ENCODE measurements around the gene TCTN3.
"Not testable (repeated sequence)": the region's sequence is repeated elsewhere in the genome, so short reads cannot be mapped to it uniquely, and the experiment has no call there.

TCTN3 gene

DNA sequence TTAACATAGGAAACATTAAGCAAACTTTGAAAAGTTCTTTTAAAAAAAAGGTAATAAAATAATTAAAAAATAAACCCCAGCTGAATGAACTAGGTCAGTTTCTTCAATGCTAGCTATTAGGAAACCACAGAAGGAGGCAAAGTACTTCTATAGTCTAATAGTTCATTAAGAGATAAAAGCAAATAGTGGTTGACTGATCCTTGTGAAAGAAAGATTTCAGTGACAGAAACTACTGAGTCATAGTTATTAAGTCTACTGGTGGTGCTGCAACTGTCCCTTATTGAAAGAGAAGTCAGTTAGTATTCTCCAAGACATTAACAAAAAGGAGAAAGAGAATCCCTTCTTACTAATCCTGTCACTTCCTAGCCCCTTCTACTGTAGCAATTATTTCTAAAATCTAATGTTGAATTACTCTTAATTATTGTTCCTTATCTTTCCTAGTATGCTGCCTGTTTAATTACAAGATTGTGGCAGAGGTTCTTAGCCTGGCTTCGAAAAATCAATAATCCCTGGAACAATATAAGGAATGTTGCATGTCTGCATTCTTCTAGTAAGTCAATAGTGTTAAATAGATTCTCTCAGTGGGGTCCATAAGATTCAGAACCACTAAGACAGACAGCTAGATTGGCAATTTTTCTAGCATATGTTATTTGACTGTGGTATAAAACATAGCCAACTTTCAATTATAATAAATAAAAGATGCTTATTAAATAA, 18.2 kb downstream of the TCTN3 start:
- Histone ChIP-seq H3K36me3 (no peaks in the 10 kb centered on the region), H3K4me3 (ENCODE audit: low read depth in 1 of 2, low read length in 1 of 2) (no peak overlapping the region), H3K27me3 (no peaks in the 10 kb centered on the region), H3K4me1 (ENCODE audit: control insufficient read depth in 1 of 2, insufficient read depth in 1 of 2, low read depth in 1 of 2, low read length in 1 of 2) (no peaks in the 10 kb centered on the region), H3K27ac (no peak overlapping the region), H3K9me3 (no peaks in the 10 kb centered on the region)
- TF ChIP-seq, protein P1, sequence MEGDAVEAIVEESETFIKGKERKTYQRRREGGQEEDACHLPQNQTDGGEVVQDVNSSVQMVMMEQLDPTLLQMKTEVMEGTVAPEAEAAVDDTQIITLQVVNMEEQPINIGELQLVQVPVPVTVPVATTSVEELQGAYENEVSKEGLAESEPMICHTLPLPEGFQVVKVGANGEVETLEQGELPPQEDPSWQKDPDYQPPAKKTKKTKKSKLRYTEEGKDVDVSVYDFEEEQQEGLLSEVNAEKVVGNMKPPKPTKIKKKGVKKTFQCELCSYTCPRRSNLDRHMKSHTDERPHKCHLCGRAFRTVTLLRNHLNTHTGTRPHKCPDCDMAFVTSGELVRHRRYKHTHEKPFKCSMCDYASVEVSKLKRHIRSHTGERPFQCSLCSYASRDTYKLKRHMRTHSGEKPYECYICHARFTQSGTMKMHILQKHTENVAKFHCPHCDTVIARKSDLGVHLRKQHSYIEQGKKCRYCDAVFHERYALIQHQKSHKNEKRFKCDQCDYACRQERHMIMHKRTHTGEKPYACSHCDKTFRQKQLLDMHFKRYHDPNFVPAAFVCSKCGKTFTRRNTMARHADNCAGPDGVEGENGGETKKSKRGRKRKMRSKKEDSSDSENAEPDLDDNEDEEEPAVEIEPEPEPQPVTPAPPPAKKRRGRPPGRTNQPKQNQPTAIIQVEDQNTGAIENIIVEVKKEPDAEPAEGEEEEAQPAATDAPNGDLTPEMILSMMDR (IDR thresholded peaks at IDR 0.05): no peak

DNA sequence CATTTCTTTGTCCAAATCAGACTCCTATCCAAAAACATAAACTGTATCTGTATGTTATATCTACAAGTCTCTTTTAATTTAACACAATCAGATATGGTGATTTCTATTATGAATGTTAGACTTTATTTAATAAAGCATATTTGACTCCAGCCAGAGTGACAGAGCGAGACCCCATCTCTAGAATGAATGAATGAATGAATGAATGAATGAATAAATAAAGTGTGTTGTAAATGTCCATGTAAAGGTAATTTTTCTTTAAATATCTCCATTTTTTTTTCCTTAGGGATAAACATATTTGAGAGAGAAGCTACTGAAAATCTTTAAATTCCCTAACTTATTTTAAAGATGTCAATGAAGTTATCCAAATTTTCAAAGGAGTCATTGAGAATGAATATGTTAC, 19.1 kb downstream of the TCTN3 start:
- Histone ChIP-seq H3K27me3 (no peaks in the 10 kb centered on the region), H3K36me3 (no peaks in the 10 kb centered on the region), H3K27ac (no peak overlapping the region), H3K4me1 (ENCODE audit: control insufficient read depth in 1 of 2, insufficient read depth in 1 of 2, low read depth in 1 of 2, low read length in 1 of 2) (no peaks in the 10 kb centered on the region), H3K9me3 (no peaks in the 10 kb centered on the region), H3K4me3 (ENCODE audit: low read depth in 1 of 2, low read length in 1 of 2) (no peak overlapping the region)
- TF ChIP-seq, protein P1 (IDR thresholded peaks at IDR 0.05): no peak

DNA sequence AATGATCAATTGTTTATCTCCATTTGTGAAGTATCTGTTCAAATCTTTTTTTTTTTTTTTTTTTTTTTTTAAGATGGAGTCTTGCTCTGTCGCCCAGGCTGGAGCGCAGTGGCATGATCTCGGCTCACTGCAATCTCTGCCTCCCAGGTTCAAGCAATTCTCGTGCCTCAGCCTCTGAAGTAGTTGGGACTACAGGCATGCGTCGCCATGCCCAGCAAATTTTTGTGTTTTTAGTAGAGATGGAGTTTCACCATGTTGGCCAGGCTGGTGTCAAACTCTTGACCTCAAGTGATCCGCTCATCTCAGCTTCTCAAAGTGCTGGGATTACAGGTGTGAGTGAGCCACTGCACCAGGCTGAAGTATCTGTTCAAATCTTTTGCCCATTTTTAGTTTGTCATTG, 21.1 kb downstream of the TCTN3 start:
- not testable (repeated sequence) for H3K9me3 ChIP-seq, H3K27ac ChIP-seq, H3K36me3 ChIP-seq

DNA sequence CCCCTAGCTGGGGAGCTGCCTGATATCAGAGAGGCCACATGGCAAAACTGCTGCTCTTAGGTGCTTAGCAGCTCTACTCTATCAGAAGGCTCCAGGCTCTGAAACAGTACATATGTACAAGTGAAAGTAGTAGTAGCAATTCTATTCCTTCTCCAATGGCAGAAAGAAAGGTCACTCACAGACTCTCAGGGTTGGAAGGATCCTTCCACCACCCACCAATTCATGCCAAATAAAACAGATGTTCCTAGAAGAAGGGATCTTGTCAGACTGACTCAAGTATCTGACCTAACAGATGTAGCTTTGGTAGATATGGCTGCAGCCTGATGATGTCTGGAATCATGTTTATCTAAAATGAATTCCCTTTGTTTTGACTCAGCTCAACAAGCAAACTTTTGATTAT, 29.2 kb downstream of the TCTN3 start:
- Histone ChIP-seq H3K27ac (no peak overlapping the region), H3K4me3 (ENCODE audit: low read depth in 1 of 2, low read length in 1 of 2) (no peak overlapping the region), H3K27me3 (no peaks in the 10 kb centered on the region), H3K4me1 (ENCODE audit: control insufficient read depth in 1 of 2, insufficient read depth in 1 of 2, low read depth in 1 of 2, low read length in 1 of 2) (peaks cover 0 to 7% of the 10 kb centered on the region in 2 experiments), H3K36me3 (no peaks in the 10 kb centered on the region), H3K9me3 (no peaks in the 10 kb centered on the region)
- TF ChIP-seq, protein P1 (IDR thresholded peaks at IDR 0.05): no peak

More for the DNA sequence above, 21.1 kb downstream of the TCTN3 start:
- not testable (repeated sequence) for H3K4me3 ChIP-seq (ENCODE audit: low read depth in 1 of 2, low read length in 1 of 2); H3K4me1 ChIP-seq (ENCODE audit: control insufficient read depth in 1 of 2, insufficient read depth in 1 of 2, low read depth in 1 of 2, low read length in 1 of 2); H3K27me3 ChIP-seq

DNA sequence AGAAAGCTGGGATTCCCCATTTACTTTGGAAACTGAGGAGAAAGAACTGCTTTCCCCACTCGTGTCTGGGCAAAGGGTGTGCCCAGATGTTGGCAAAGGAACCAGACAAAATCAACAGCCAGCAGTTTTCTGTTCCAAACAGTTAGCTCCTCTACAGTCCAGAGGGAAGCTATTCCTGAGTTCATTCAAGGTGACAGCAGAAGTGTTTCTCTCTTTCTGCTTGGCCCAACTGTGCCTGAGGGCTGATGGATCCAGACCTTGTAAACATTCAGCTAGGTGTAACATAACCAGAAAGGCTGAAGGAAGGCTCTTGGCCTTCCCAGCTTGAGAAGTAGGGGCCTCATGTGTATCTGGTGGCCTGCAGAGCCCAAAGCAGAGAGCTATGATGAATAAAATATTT, 30.2 kb downstream of the TCTN3 start:
- TF ChIP-seq, protein P1 (IDR thresholded peaks at IDR 0.05): no peak

DNA sequence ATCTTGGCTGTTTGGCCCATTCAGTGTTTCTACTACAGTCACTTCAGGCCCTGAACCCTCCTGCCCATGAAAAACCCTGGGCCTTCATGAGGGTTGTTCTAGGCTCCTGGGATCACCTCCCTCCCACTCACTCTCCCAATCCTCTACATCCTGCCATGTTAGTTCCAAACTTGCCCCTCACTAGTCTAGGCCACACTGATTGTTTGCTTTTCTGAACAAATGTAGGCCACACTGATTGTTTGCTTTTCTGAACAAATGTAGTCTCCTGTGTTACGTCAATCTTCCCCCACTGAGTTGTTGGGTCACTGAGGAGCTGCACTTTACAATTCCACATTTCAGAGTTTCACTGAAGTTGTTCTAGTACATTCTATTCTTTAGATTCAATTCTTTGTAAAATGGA, 31.9 kb downstream of the TCTN3 start:
- Histone ChIP-seq H3K4me1 (ENCODE audit: control insufficient read depth in 1 of 2, insufficient read depth in 1 of 2, low read depth in 1 of 2, low read length in 1 of 2) (peaks cover 6 to 11% of the 10 kb centered on the region in 2 experiments), H3K4me3 (ENCODE audit: low read depth in 1 of 2, low read length in 1 of 2) (no peak overlapping the region), H3K27me3 (peaks cover 4% of the 10 kb centered on the region), H3K9me3 (no peaks in the 10 kb centered on the region), H3K27ac (no peak overlapping the region), H3K36me3 (no peaks in the 10 kb centered on the region)
- TF ChIP-seq, protein P1 (IDR thresholded peaks at IDR 0.05): no peak

More for the DNA sequence above, 30.2 kb downstream of the TCTN3 start:
- no peaks in the 10 kb centered on the region for H3K36me3 ChIP-seq
- peaks cover 0 to 7% of the 10 kb centered on the region in 2 experiments for H3K4me1 ChIP-seq (ENCODE audit: control insufficient read depth in 1 of 2, insufficient read depth in 1 of 2, low read depth in 1 of 2, low read length in 1 of 2)
- no peak overlapping the region for H3K27ac ChIP-seq
- no peaks in the 10 kb centered on the region for H3K9me3 ChIP-seq
- H3K27me3 ChIP-seq: no peaks in the 10 kb centered on the region
- H3K4me3 ChIP-seq (ENCODE audit: low read depth in 1 of 2, low read length in 1 of 2): no peak overlapping the region
